Activated CD8-positive, alpha-beta memory T cell treated with anti-CD3 and anti-CD28 coated beads, Interleukin-2, amount 50 U/mL, for 1 hour (primary cell): Measurements from ENCODE around the gene OR52J3.

Experiments
- DNase-seq: peaks from one replicate; pipeline ENCODE4 v3.0.0-alpha.2; 2020; ENCODE audit errors: extremely low read depth

Gene OR52J3

DNA sequence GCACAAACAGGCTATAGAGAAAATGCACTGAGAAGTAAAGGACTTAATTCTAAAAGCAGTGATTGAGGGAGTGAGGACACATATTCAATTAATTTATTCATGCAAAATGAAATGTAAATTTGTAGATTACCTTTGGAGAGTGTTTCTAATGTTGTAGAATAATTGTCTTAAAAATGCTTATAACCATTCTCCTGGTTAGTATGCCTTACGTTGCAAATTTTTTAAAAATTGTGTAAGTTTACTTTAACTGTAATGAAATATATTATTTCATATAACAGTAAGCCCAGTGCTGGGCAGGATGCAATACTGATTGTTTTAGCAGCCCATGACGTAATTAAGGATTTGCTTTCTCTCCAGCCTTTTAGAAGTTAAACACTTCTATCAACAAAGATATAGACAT is 49.7 kb downstream of the OR52J3 start:
- DNase-seq: no peak
